Heart right ventricle (tissue), 16 donors: ENCODE measurements around the gene TOR1AIP1. TPM values are rescaled to one million over a fixed set of nuclear protein-coding genes. Genes with fewer than 3 reads are reported as not detected.

Source experiments
- ATAC-seq, 8 donors: fragments of 200-7000 bp; cut with Tn5 transposase; one replicate each; pipeline ENCODE4 v1.9.1; 2020; ENCODE audit warnings: mild to moderate bottlenecking in 8 of 8, moderate library complexity in 8 of 8, moderate number of reproducible peaks in 1 of 8
- DNase-seq, 2 donors: peaks; one replicate each; pipeline ENCODE4 v3.0.0-alpha.2; 2020
- H3K27ac ChIP-seq, 10 donors: fragments of 200-600 bp; sonication (generic) in 2 of 10; one replicate each; pipeline versions ENCODE4 v1.5.0 to v1.8.0; 2020 to 2022; ENCODE audit warnings: mild to moderate bottlenecking in 3 of 10
- H3K27me3 ChIP-seq, 7 donors: fragments of 200-600 bp; one replicate each; pipeline ENCODE4 v1.8.0; 2021 to 2022; ENCODE audit warnings: mild to moderate bottlenecking in 2 of 7
- H3K36me3 ChIP-seq, 9 donors: fragments of 200-600 bp; sonication (generic) in 1 of 9; one replicate each; pipeline versions ENCODE4 v1.5.0 to v1.8.0; 2020 to 2022; ENCODE audit warnings: mild to moderate bottlenecking in 2 of 9
- H3K4me1 ChIP-seq, 9 donors: fragments of 200-600 bp; sonication (generic) in 1 of 9; one replicate each; pipeline versions ENCODE4 v1.5.0 to v1.8.0; 2020 to 2022; ENCODE audit warnings: mild to moderate bottlenecking in 4 of 9
- H3K4me3 ChIP-seq, 10 donors: fragments of 200-600 bp; sonication (generic) in 2 of 10; one replicate each; pipeline versions ENCODE4 v1.5.0 to v1.8.0; 2020 to 2022; ENCODE audit warnings: mild to moderate bottlenecking in 7 of 10, moderate library complexity in 2 of 10
- H3K9me3 ChIP-seq, 11 donors: fragments of 200-600 bp in 10 of 11; sonication (generic) in 2 of 11; one replicate each; pipeline versions ENCODE4 v1.5.0 to v1.8.0; 2013 to 2022; ENCODE audit warnings: mild to moderate bottlenecking in 2 of 11, control low read depth in 1 of 11, moderate library complexity in 1 of 11
- WGBS, 2 donors: extraction: QIAGEN DNeasy Blood & Tissue Kit; methylation state at CpG; one replicate each; pipeline ENCODE4 v1.1.7; 2013; ENCODE audit warnings: inconsistent platforms in 1 of 2; 5-methylcytosine and 5-hydroxymethylcytosine counted together
- intact Hi-C, 10 donors: fragments of 100-400 bp; cut with DNase I; formaldehyde crosslinking; loops; one replicate each; pipeline versions ENCODE4 v1.11.1 to v1.14.2; 2022
- polyA plus RNA-seq, 2 donors: library from polyadenylated mRNA; stranded (reverse); fragments of 200-250 nt; gene quantifications; one replicate each; pipeline ENCODE4 v1.2.3, GENCODE V29; 2013
- total RNA-seq, 10 donors: library from RNA; stranded (reverse); fragmentation: NEBNext Ultra II Directional in 3 of 10; extraction: Animal tissue kit (Norgen Biotek cat#: 25700) in 3 of 10; gene quantifications; one replicate each; pipeline versions ENCODE4 v1.2.1 to v1.2.4, GENCODE V29; 2021 to 2023
- TF ChIP-seq, protein P1 (sequence below), 9 donors: fragments of 200-600 bp; sonication (generic) in 2 of 9; IDR thresholded peaks; one replicate each; pipeline versions ENCODE4 v1.5.0 to v1.8.0; 2021 to 2022; ENCODE audit warnings: antibody characterized with exemption in 9 of 9, mild to moderate bottlenecking in 5 of 9, moderate library complexity in 1 of 9
- donor health status: Arrhythmogenic right ventricular cardiomyopathy.
- donor health status: ischemic (EF 13 %, LVEDD 7.1; RV severe dilation, severe dysfunction).
- donor health status: healthy with polysubstance abuse.
- donor health status: DM: no; HTN: yes; CAD: no.
- donor health status: DM: no; HTN: no; CAD: no.
- donor health status: ischemic (EF 25% LVEDD 6.9; RV normal size, moderate dysfunction).
- donor health status: ischemic (EF 25% LVEDD 5.7; RV mildly dilated, moderate dysfunction).
- donor health status: healthy.
- donor health status: DM: yes; HTN: yes; CAD: no.
- donor health status: Ischemic cardiomyopathy.
- donor health status: ischemic (EF 35%, LVEDD 5.7; RV mildly dilated, moderate dysfunction).
- donor health status: nonischemic (EF 11% LVEDD 7.7; RV severe dilation, severe dysfunction).
- donor health status: DM: yes; HTN: yes; CAD: no.
- donor health status: PGD.
- donor health status: ischemic (EF 29% LVEDD 5.4; RV normal size, mild dysfunction).
- donor health status: nonischemic (EF 23%, LVEDD 6.1; RV moderate dilation, normal function).

Gene TOR1AIP1
- total and polyA plus RNA-seq, 12 donors, result 13.4 to 50.3 (median 43.5) TPM

DNA sequence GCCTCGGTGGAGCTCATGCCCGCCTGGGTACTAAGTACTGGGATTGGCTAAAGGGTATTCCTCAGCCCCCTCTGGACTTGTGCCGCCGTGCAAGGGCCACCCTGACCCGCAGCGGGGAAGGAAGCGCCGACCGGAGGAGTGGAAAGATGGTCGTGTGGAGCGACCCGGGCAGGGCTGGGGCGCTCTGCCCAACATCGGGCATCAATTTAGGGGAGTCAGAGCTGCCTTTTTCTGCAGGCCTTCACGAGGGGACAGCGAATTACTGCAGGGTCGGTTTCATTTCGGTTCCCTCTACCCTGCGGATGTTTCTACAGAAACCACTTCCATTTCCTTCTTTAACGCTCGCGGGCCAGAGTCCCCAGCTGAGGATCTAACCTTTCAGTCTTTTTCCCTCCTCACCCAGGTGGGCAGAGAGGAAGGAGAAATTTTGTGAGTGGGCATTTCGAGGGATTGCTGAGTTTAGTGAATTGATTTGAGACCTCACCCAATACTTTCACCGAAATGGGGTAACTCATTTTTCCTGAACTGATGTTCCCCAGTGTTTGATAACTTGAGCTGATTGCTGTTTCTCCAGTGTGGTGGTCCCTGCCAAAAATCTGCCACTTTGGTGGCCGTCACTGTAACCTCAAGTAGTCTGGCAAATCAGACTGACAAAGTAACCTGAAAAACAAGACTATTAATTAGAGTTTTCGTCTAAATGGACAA, 1.1 kb downstream of the TOR1AIP1 start:
- H3K9me3 ChIP-seq, result no peaks in the 10 kb centered on the region
- H3K27ac ChIP-seq, result peak overlapping the region; percentile 95 to 100 (median 99)
- H3K36me3 ChIP-seq, result peaks cover 0 to 43% (median 15%) of the 10 kb centered on the region in 9 donors
- ATAC-seq (peak in 2 of 8 donors; percentile 0 to 72), DNase-seq (peak in 1 of 2 donors; percentile 19)
- 0 to 1% methylated on average over 26 of the region's 26 CpGs for WGBS, 2 donors
- peaks cover 3 to 62% (median 56%) of the 10 kb centered on the region in 9 donors for H3K4me1 ChIP-seq
- TF ChIP-seq, protein P1, sequence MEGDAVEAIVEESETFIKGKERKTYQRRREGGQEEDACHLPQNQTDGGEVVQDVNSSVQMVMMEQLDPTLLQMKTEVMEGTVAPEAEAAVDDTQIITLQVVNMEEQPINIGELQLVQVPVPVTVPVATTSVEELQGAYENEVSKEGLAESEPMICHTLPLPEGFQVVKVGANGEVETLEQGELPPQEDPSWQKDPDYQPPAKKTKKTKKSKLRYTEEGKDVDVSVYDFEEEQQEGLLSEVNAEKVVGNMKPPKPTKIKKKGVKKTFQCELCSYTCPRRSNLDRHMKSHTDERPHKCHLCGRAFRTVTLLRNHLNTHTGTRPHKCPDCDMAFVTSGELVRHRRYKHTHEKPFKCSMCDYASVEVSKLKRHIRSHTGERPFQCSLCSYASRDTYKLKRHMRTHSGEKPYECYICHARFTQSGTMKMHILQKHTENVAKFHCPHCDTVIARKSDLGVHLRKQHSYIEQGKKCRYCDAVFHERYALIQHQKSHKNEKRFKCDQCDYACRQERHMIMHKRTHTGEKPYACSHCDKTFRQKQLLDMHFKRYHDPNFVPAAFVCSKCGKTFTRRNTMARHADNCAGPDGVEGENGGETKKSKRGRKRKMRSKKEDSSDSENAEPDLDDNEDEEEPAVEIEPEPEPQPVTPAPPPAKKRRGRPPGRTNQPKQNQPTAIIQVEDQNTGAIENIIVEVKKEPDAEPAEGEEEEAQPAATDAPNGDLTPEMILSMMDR (IDR thresholded peaks at IDR 0.05), result no peak
- peak overlapping the region; percentile 64 to 90 (median 79) for H3K4me3 ChIP-seq
- H3K27me3 ChIP-seq, result no peaks in the 10 kb centered on the region
- intact Hi-C loops, result loop anchor here in 4 of 10 donors (2.0 to 10.0 kb wide), 5 partner anchors 66 to 142 kb away; partner anchors contain the start of gene CEP350 (in 3 of the 4)

DNA sequence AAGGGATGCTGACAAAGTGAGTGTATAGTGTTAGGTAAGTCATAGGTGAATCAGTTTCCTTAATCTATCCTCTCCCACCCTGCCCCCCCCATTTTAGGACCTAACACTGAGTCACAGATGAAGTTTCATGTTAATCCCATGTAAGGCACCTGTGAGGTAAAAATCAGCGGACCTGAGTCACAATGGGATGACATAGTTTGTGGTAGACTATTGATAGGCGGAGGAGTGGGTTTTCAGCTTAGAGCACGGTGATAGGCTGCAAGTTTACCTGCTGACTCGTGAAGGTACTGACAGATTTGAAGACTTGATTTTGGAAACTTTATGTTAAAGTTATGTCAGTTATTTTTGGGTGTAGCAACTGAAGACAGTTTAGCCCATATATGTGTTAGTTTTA, 1.7 kb downstream of the TOR1AIP1 start:
- H3K4me1 ChIP-seq, result peaks cover 3 to 67% (median 61%) of the 10 kb centered on the region in 9 donors
- WGBS, 2 donors, result 27 to 30% methylated on average over 4 of the region's 4 CpGs
- H3K27me3 ChIP-seq, result no peaks in the 10 kb centered on the region
- peak overlapping the region in 7 of 10 donors; percentile 95 to 100 (median 99) for H3K27ac ChIP-seq
- no peak for DNase-seq
- TF ChIP-seq, protein P1 (IDR thresholded peaks at IDR 0.05), result no peak
- no peaks in the 10 kb centered on the region for H3K9me3 ChIP-seq
- intact Hi-C loops, result loop anchor here in 4 of 10 donors (2.0 to 10.0 kb wide), 5 partner anchors 66 to 141 kb away; partner anchors contain the start of gene CEP350 (in 3 of the 4)
- peak overlapping the region; percentile 64 to 90 (median 79) for H3K4me3 ChIP-seq
- no peak for ATAC-seq
- H3K36me3 ChIP-seq, result peaks cover 0 to 49% (median 20%) of the 10 kb centered on the region in 9 donors

DNA sequence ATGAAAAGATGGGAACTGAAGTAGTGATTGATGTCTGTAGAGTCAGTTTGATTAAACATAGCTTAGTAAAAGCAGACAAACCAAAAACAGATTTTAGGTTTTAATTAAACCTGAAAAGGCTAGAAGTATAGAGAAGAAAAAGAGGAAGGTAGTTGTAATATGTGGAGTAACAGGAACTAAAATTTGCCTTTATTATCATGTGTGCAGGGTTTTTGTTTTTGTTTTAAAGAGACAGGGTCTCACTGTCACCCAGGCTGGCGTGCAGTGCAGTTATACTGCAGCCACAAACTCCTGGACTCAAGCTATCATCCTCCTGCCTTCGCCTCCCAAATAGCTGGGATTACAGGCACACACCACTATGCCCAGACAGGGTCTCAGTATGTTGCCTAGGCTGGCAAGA, 6.0 kb downstream of the TOR1AIP1 start:
- Histone ChIP-seq H3K9me3 (no peaks in the 10 kb centered on the region), H3K27me3 (no peaks in the 10 kb centered on the region), H3K4me1 (peaks cover 3 to 66% (median 48%) of the 10 kb centered on the region in 9 donors), H3K36me3 (peaks cover 0 to 92% (median 52%) of the 10 kb centered on the region in 9 donors), H3K27ac (peak overlapping the region in 1 of 10 donors; percentile 50), H3K4me3 (no peak overlapping the region)
- TF ChIP-seq, protein P1 (IDR thresholded peaks at IDR 0.05), result no peak
- intact Hi-C loops, result loop anchor here in 1 of 10 donors (10.0 kb wide), 1 partner anchor 137 kb away; no protein-coding TSS in a partner anchor
- 71 to 74% methylated on average over 2 of the region's 2 CpGs for WGBS, 2 donors
- ATAC-seq (peak in 2 of 8 donors; percentile 20 to 21), DNase-seq (no peak)

DNA sequence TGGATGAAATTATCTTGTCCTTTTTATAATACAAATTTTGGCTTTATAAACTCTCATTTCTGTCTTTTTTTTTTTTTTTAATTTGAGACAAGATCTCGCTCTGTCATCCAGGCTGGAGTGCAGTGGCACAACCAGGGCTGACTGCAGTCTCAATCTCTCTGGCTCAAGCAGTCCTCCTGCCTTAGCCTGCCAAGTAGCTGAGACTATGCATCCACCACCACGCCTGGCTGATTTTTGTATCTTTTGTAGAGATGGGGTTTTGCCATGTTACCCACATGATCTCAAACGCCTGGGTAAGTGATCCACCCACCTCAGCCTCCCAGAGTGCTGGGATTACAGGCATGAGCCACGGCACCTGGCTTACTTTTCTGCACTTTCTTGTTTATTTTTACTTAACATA, 7.5 kb downstream of the TOR1AIP1 start:
- Histone ChIP-seq H3K36me3 (peaks cover 0 to 100% (median 63%) of the 10 kb centered on the region in 9 donors), H3K4me1 (peaks cover under 1 to 52% (median 35%) of the 10 kb centered on the region in 9 donors), H3K27ac (no peak overlapping the region), H3K9me3 (no peaks in the 10 kb centered on the region), H3K27me3 (no peaks in the 10 kb centered on the region), H3K4me3 (no peak overlapping the region)
- DNase-seq (no peak), ATAC-seq (no peak)
- TF ChIP-seq, protein P1 (IDR thresholded peaks at IDR 0.05), result no peak
- WGBS, 2 donors, result 76 to 84% methylated on average over 4 of the region's 4 CpGs
- intact Hi-C loops, result loop anchor here in 1 of 10 donors (10.0 kb wide), 1 partner anchor 135 kb away; no protein-coding TSS in a partner anchor
